IPS-11a (cell line): ENCODE data around the gene VPS37B.
"Not testable (repeated sequence)": the region's sequence is repeated elsewhere in the genome, so short reads cannot be mapped to it uniquely, and the experiment has no call there.

Experiments used
- H3K4me3 ChIP-seq: one replicate; pipeline ENCODE4 v1.5.1; 2013; ENCODE audit warnings: low read depth, low read length, control low read depth

The VPS37B gene

DNA sequence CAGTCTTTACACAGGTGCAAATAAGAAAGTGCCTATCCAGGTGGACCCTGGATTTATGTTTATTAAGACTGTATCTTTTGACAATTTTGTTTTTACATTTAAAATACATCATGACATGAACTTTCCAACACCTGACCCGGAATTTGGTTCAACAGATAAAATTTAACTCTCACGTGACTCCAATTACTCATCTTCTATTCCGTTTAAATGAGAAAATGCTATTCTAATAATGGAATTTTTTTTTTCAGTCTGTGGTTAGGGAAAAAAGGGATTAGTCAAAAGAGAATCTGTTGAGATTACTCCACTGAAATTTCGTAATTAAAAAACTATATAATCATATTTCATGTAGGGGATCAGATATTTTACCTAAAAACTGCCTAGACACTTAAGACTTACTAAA is 11.1 kb downstream of the VPS37B start:
- no peak overlapping the region for H3K4me3 ChIP-seq

DNA sequence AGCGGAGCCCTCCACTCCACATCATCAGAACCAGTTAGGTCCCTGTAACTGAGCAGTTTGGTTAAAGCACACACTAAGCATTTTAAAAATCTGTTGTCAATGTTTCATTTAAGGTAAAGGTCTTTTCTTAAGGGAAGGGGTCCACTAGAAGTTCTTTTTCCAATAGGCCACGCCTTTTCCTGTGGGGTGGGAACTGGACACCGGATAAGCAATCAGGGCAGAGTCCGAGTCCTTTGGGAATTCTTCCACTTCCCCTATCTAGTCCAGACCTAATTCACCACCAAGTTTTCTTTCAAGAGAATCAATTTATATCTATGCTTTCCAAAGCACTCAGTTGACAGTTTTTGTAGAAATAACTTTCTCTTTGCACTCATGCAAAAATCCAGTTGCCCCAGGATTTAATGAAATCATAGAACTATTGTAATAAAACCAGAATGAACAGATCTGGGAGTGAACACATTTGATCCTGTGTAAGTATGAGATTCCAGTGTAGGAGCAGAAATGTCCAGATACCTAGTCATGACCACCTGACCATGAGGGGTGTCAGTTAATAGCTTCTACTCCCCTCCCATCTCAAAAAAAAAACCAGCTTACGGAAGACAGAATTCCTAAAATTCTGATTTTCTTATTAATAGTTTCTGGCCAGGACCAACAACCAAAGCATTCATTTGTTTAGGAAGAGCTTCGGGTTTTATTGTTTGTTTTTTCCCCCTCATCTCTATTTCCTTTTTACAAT is 11.7 kb downstream of the VPS37B start:
- H3K4me3 ChIP-seq: no peak overlapping the region

DNA sequence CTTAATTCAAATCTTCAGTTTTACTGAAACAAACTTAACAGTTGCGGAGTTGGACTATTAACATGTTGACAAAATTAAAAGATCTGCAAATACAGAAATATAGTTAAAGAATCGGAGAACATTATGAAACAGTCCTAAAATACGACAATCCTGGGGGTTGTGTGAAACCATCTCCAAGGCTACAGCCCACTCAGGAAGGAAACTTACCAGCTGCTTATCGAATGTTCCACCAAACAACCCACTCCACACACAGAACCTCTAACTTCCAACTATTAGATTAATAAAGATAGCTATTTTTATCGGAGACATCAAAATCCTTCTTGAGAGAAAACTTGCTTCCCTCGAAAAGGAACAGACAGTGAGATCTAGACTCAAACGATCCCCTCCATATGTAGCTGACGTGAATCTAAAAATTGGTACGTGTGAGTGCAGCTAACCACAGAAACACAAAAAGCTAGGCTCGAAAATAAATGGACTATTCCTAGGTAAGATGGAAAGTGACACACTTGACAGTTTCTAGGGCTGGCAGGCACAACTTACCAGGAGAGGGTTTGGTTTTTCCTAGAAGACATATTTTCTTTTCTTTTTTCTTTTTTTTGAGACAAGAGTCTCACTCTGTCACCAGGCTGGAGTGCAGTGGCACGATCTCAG is 12.9 kb downstream of the VPS37B start:
- H3K4me3 ChIP-seq: no peak overlapping the region

DNA sequence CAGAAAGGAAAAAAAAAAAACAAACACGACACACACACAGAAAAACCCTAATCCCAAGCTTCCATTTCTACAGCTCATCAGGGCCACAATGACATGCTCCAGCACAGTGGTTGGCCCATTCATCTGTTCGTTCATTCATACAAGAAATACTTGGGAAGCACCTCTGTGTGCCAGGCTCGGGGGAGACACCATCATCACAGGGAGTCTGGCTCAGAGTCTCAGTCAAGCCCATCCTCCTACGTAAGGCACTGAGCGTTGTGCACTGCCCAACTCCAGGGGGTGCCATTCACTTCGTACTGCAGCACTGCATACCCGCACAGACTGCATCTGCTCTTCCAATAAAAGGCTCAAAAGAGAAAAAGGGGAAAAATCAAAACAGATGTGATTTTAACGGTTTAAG is 15.3 kb downstream of the VPS37B start:
- H3K4me3 ChIP-seq: no peak overlapping the region

GRCh38 chr12:122880155-122880667 is 15.7 kb downstream of the VPS37B start:
- H3K4me3 ChIP-seq: no peak overlapping the region

DNA sequence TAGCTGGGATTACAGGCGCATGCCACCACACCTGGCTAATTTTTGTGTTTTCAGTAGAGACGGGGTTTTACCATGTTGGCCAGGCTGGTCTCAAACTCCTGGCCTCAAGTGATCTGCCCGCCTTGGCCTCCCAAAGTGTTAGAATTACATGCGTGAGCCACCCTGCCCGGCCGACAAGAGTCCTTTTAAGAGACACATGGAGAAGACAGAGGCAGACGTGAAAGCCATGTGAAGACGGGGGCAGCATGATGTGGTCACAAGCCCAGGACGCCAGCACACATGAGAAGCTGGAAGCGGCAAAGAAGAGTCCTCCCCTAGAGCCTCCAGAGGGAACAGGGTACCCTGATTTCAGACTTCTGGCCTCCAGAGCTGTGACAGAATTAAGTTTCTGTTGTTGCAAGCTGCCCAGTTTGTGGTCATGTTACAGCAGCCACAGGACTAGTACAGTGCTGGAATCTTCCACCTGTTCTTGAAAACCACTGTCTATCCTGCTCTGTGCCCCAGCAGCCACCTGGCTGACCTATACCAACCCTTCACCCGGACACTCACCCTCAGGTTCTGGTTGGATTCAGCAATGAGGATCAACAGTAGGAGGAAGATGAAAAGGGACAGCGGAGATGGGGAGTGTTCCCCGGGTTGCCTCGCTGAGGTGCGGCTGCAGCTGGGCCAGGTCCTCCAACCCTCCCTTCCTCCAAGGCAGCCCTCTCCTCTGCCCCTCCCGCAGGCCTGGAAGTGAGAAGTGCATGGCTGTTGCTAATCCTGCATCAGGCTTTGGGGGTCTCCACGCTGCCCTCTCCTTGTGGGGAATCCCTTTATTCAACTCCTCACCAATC is 16.9 kb downstream of the VPS37B start:
- no peak overlapping the region for H3K4me3 ChIP-seq

GRCh38 chr12:122876731-122877130 is 19.2 kb downstream of the VPS37B start:
- H3K4me3 ChIP-seq: no peak overlapping the region

DNA sequence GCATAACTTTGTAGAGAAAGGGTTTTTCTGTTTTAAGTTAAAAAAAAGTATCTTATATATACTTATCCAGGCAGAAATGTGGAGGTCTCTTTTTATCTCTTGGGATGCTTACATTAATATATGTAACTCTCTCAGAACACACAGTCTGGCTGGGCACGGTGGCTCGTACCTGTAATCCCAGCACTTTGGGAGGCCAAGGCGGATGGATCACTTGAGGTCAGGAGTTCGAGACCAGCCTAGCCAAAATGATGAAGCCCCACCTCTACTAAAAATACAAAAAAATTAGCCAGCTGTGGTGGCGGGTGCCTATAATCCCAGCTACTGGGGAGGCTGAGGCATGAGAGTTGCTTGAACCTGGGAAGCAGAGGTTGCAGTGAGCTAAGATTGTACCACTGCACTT is 19.6 kb downstream of the VPS37B start:
- H3K4me3 ChIP-seq: not testable (repeated sequence)

GRCh38 chr12:122875590-122876220 is 20.2 kb downstream of the VPS37B start:
- H3K4me3 ChIP-seq: no peak overlapping the region

DNA sequence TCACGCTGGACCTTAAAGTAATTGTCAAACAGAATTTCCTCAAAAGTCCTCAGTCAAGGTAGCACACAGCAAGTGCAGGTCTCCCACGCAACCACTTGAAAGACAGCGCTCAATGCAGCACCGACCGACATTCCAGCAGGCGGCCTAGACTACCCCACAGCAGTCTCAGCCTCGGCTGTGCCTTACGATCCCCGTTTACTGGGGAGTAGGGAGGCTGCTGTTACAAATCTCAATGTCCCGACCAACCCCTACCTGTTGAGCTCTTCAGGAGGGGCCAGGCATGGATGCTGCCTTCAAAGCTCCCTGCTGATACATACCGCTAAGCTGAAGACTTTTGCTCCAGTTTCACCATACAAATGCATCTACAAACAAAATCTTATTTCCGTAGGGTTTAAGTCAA is 21.8 kb downstream of the VPS37B start:
- no peak overlapping the region for H3K4me3 ChIP-seq

GRCh38 chr12:122873540-122873939 is 22.4 kb downstream of the VPS37B start:
- H3K4me3 ChIP-seq: no peak overlapping the region

- H3K4me3 ChIP-seq: no peak overlapping the region
Measured at GRCh38 chr12:122872815-122873361, 23.0 kb downstream of the VPS37B start.

DNA sequence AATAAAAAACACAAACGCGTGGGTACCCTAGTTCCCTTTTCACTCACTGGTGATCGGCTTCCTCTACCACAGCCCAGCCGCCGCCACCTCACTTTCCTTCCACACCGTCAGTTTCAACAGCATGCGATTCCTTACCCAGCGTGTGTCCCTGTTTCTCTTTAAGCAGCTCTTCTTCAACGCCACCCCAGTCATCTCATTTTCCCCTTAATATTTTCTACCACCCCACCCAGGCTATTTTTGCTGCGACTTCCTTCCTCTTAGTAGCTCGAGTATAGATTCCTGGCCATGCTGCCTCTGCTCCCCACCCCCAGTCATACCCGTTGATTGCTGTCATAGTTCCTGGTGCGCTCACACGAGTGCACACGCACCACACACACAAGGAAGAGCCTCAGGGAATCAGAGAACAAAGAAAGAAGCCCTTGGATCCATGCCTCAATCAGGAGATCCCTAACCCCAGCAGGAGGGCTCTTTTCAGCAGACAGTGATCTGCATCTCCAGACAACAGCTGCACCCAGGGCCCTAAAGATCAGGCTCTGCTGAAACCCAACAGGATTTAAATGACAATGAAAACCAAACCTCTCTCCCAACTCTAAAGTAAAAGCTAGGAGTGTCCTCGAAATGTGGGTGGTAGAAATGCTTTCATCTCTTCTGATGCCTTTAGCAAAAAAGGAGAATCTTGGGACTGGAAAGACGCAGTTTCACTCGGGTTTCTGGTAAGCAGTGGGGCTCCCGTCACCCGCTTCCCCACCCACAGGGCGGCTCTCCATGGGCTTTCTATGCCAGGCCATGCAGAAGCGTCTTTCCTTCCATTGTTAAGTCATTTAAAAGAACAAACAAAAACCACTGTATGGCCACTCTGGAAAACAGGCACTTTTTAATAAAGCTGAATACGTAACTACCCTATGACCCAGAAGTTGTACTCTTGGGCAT is 23.8 kb downstream of the VPS37B start:
- no peak overlapping the region for H3K4me3 ChIP-seq

DNA sequence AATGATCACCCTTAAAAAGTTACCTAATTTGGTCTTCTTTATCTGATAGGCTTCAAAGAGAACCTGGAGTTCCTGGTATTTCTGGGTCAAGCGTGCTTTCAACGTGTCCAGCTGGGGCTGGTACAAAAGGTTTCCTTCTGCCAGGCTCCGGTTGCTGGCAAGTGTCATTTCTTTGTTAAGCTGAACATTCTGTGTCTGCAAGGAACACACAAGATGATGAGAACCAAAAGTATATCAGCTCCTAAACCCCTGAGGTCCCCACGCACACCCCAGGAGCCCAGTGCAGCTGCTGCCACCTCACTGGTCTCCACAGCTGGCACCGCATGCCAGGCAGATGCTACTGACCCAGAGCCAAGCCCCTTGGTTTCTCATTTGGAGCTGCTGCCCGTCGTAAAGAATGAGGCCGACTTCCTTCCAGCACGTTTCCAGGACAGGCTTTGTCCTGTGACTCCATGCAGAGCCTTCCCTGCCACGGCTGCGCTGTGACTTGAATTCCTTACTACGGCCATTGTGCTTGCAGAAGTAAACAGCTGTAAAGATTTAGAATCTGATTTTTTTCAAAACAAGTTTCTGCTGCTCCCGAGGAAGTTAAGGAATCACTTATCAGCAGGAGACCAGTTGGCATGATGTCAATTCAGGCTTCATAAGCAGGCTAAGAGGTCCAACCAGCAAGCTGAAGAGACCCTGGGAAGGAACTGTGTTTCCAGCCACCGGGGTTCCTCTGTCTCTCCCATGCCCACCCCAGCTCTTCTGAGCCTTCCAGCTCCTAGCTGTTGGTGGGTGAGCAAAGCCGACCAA is 24.9 kb downstream of the VPS37B start:
- H3K4me3 ChIP-seq: no peak overlapping the region

GRCh38 chr12:122870163-122870842 is 25.6 kb downstream of the VPS37B start:
- H3K4me3 ChIP-seq: no peak overlapping the region

GRCh38 chr12:122869207-122869973 is 26.5 kb downstream of the VPS37B start:
- H3K4me3 ChIP-seq: no peak overlapping the region

DNA sequence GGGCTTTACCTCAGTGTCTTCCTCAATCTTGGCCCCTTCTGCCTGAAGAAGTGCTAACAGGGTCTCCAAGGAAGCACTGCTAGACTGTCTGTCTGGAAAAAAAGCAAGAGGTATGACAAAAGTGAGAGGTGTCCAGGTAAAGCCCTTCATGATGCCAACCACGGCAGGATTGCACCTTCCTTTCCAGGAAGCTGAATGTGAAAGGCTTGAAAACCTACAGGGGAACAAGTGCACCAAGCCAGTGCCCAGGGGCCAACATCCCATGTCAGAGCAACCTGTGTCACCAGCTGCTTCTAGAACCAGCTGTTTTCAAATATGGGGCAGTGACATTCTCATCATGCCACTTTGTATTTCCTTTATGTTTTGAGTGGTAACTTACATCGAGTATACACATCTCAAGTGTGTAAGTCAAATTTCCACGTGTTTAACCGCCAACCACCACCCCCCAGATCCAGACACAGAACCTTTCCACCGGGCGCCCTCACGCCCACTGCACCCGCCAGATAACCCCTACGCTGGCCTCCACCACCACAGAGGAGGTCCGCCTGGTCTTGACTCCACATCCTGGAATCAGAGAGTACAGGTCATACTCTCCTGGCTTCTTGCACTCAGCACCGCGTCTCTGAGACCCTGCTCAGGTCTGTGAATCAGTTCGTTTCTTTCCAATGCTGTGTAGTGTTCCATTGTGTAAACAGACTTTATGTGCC is 27.3 kb downstream of the VPS37B start:
- no peak overlapping the region for H3K4me3 ChIP-seq
